Activated naive CD4-positive, alpha-beta T cell (primary cell): ENCODE data around the gene THBS3.
A peak's percentile ranks its signal among the peaks of the same experiment; 100 is the strongest.
"Not testable (repeated sequence)": the region's sequence is repeated elsewhere in the genome, so short reads cannot be mapped to it uniquely, and the experiment has no call there.

Experiments used
- DNase-seq, 4 experiments: peaks; one replicate each; lab custom pipeline; 2025; lab: John Stamatoyannopoulos, UW

THBS3 gene

GRCh38 chr1:155206891-155207805 is 549 bp downstream of the THBS3 start:
- DNase-seq, result peak; percentile 69 to 89 (median 88)

- no peak for DNase-seq
Measured at GRCh38 chr1:155205969-155206593, 1.6 kb downstream of the THBS3 start.

- no peak for DNase-seq
Measured at GRCh38 chr1:155205035-155205434, 2.7 kb downstream of the THBS3 start.

GRCh38 chr1:155202731-155203515 is 4.8 kb downstream of the THBS3 start:
- DNase-seq, result no peak

- DNase-seq, result no peak
Measured at GRCh38 chr1:155202198-155202597, 5.5 kb downstream of the THBS3 start.

- no peak for DNase-seq
Measured at GRCh38 chr1:155200920-155201319, 6.8 kb downstream of the THBS3 start.

GRCh38 chr1:155199792-155200191 is 7.9 kb downstream of the THBS3 start:
- DNase-seq, result no peak

- DNase-seq, result no peak
Measured at GRCh38 chr1:155198547-155198906, 9.2 kb downstream of the THBS3 start.

- no peak for DNase-seq
Measured at GRCh38 chr1:155197901-155198546, 9.7 kb downstream of the THBS3 start.

GRCh38 chr1:155196893-155197638 is 10.6 kb downstream of the THBS3 start:
- no peak for DNase-seq

GRCh38 chr1:155196103-155196892 is 11.4 kb downstream of the THBS3 start:
- DNase-seq, result no peak

- no peak for DNase-seq
Measured at GRCh38 chr1:155195201-155196102, 12.2 kb downstream of the THBS3 start.

- DNase-seq, result not testable (repeated sequence)
Measured at GRCh38 chr1:155193991-155194240, 13.8 kb downstream of the THBS3 start.

GRCh38 chr1:155193275-155193990 is 14.3 kb downstream of the THBS3 start:
- DNase-seq, result peak; percentile 31 to 52 (median 44)

GRCh38 chr1:155192346-155193274 is 15.1 kb downstream of the THBS3 start:
- DNase-seq, result peak in 2 of 4 experiments; percentile 23 to 26

- no peak for DNase-seq
Measured at GRCh38 chr1:155191904-155192303, 15.8 kb downstream of the THBS3 start.

GRCh38 chr1:155189926-155190325 is 17.8 kb downstream of the THBS3 start:
- not testable (repeated sequence) for DNase-seq

GRCh38 chr1:155188268-155188667 is 19.4 kb downstream of the THBS3 start:
- DNase-seq, result no peak
